ENCODE results near the gene MYH10. TPM values are rescaled to one million over a fixed set of nuclear protein-coding genes. Genes with fewer than 3 reads are reported as not detected.

MYH10 gene
- total RNA-seq, 2 donors from 2014 or later: 251 to 257 TPM

- Histone ChIP-seq H3K27me3 (ENCODE audit: control insufficient read depth, insufficient read depth, low read length, poor library complexity, severe bottlenecking) (no peaks in the 10 kb centered on the region), H3K4me3 (ENCODE audit: low read length) (no peak overlapping the region), H3K27ac (ENCODE audit: low read depth, low read length) (no peak overlapping the region), H3K9ac (ENCODE audit: extremely low read depth, low read length, poor library complexity, severe bottlenecking) (no peak overlapping the region), H3K36me3 (ENCODE audit: control insufficient read depth, insufficient read depth, low read length) (peaks cover 87% of the 10 kb centered on the region), H3K9me3 (ENCODE audit: control insufficient read depth, low read length) (no peaks in the 10 kb centered on the region), H3K4me1 (ENCODE audit: control insufficient read depth, insufficient read depth, low read length) (no peaks in the 10 kb centered on the region)
- H3K27me3 Mint-ChIP-seq (ENCODE audit: insufficient read depth): no peaks in the 10 kb centered on the region
- DNase-seq: no peak
- H3K4me1 Mint-ChIP-seq: peaks cover 5% of the 10 kb centered on the region
- 64 to 84% methylated on average over 2 to 3 of the region's 3 CpGs for WGBS, 2 experiments (ENCODE audit: insufficient coverage in 1 of 2, insufficient read length in 1 of 2)
- no peak for TF ChIP-seq CTCF (conservative IDR thresholded peaks at IDR 0.05)
- no peaks in the 10 kb centered on the region for H3K9me3 Mint-ChIP-seq
- H3K4me3 Mint-ChIP-seq: no peak overlapping the region
- H3K27ac Mint-ChIP-seq: no peak overlapping the region
- peaks cover 52% of the 10 kb centered on the region for H3K36me3 Mint-ChIP-seq (ENCODE audit: low read depth)
Observed at GRCh38 chr17:8537734-8538133, 92.8 kb downstream of the MYH10 start.

- Histone ChIP-seq H3K27ac (ENCODE audit: low read depth, low read length) (no peak overlapping the region), H3K27me3 (ENCODE audit: control insufficient read depth, insufficient read depth, low read length, poor library complexity, severe bottlenecking) (no peaks in the 10 kb centered on the region), H3K9me3 (ENCODE audit: control insufficient read depth, low read length) (no peaks in the 10 kb centered on the region), H3K4me3 (ENCODE audit: low read length) (no peak overlapping the region), H3K36me3 (ENCODE audit: control insufficient read depth, insufficient read depth, low read length) (peaks cover 70% of the 10 kb centered on the region), H3K4me1 (ENCODE audit: control insufficient read depth, insufficient read depth, low read length) (no peaks in the 10 kb centered on the region), H3K9ac (ENCODE audit: extremely low read depth, low read length, poor library complexity, severe bottlenecking) (no peak overlapping the region)
- Mint-ChIP-seq H3K36me3 (ENCODE audit: low read depth) (peaks cover 29% of the 10 kb centered on the region), H3K4me3 (no peak overlapping the region), H3K9me3 (no peaks in the 10 kb centered on the region), H3K27me3 (ENCODE audit: insufficient read depth) (no peaks in the 10 kb centered on the region), H3K27ac (no peak overlapping the region), H3K4me1 (peaks cover 5% of the 10 kb centered on the region)
- no peak for DNase-seq
- no peak for TF ChIP-seq CTCF (conservative IDR thresholded peaks at IDR 0.05)
- WGBS, 2 experiments (ENCODE audit: insufficient coverage in 1 of 2, insufficient read length in 1 of 2): 96 to 97% methylated on average over 4 to 9 of the region's 9 CpGs
Observed at GRCh38 chr17:8534498-8535188, 95.9 kb downstream of the MYH10 start.

DNA sequence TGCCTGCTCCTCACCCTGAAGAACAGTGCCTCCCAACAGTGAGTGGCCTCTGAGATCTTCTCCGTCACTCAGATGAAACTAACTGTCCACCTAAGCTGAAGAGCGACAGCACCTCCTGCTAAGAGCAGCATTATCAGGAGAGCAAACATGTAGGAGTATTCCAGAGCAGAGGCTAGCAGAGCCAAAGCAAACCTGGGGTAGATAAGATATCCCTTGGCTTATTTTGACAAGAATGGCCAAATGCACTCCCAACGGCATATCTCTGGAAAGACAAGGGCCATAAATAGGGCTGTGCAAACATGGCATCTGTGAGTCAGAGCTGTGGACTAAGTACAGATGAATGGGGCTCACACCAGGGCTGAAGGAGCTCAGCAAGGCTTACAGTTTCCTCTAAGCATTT, 98.5 kb downstream of the MYH10 start:
- H3K27ac ChIP-seq (ENCODE audit: low read depth, low read length): no peak overlapping the region
- WGBS, 2 experiments (ENCODE audit: insufficient coverage in 1 of 2, insufficient read length in 1 of 2): 63 to 86% methylated on average over 3 of the region's 3 CpGs
- H3K36me3 ChIP-seq (ENCODE audit: control insufficient read depth, insufficient read depth, low read length): peaks cover 77% of the 10 kb centered on the region

More for the DNA sequence above, 98.5 kb downstream of the MYH10 start:
- no peaks in the 10 kb centered on the region for H3K27me3 Mint-ChIP-seq (ENCODE audit: insufficient read depth)
- H3K4me1 ChIP-seq (ENCODE audit: control insufficient read depth, insufficient read depth, low read length): no peaks in the 10 kb centered on the region
- H3K27ac Mint-ChIP-seq: no peak overlapping the region
- H3K36me3 Mint-ChIP-seq (ENCODE audit: low read depth): peaks cover 31% of the 10 kb centered on the region
- no peaks in the 10 kb centered on the region for H3K9me3 Mint-ChIP-seq
- peak; percentile 64 for DNase-seq
- H3K9ac ChIP-seq (ENCODE audit: extremely low read depth, low read length, poor library complexity, severe bottlenecking): no peak overlapping the region
- H3K9me3 ChIP-seq (ENCODE audit: control insufficient read depth, low read length): no peaks in the 10 kb centered on the region
- H3K4me3 Mint-ChIP-seq: no peak overlapping the region
- TF ChIP-seq CTCF (conservative IDR thresholded peaks at IDR 0.05): no peak
- H3K27me3 ChIP-seq (ENCODE audit: control insufficient read depth, insufficient read depth, low read length, poor library complexity, severe bottlenecking): no peaks in the 10 kb centered on the region
- H3K4me1 Mint-ChIP-seq: peaks cover 5% of the 10 kb centered on the region
- H3K4me3 ChIP-seq (ENCODE audit: low read length): peak overlapping the region; percentile 30
